Superior temporal gyrus (tissue), 1 donor: ENCODE results near the gene LRFN4.
"Not testable (repeated sequence)": the region's sequence is repeated elsewhere in the genome, so short reads cannot be mapped to it uniquely, and the experiment has no call there.

Source experiments
- DNase-seq: peaks from one replicate; pipeline ENCODE4 v3.0.0-alpha.2; 2016; ENCODE audit errors: extremely low spot score

The LRFN4 gene

GRCh38 chr11:66856496-66857233, at the start of gene LRFN4:
Gene LRFN4, plus strand, starts transcription at chr11:66857064. Its CDS starts 681 bp downstream, at chr11:66857745.
- DNase-seq = peak; percentile 74

DNA sequence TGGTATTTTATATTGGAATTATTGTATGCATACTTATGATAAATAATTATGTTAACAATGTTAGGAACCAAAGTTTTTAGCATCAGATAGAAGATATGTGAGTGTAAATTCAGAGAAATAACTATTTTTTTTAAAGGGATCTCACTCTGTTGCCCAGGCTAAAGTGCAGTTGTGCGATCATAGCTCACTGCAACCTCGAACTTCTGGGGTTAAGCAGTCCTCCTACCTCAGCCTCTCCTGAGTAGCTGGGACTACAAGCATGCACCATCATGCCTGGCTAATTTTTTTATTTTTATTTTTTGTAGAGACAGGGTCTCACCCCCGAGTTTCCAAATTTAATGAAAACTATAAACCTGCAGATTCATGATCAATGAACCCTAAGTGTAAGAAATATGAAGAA, 47.3 kb upstream of the LRFN4 start:
- no peak for DNase-seq

GRCh38 chr11:66810576-66811185, 46.2 kb upstream of the LRFN4 start:
- DNase-seq = no peak

- no peak for DNase-seq
These were observed 42.2 kb upstream of the LRFN4 start for GRCh38 chr11:66814678-66815077.

GRCh38 chr11:66815646-66816045, 41.2 kb upstream of the LRFN4 start:
- DNase-seq = no peak

DNA sequence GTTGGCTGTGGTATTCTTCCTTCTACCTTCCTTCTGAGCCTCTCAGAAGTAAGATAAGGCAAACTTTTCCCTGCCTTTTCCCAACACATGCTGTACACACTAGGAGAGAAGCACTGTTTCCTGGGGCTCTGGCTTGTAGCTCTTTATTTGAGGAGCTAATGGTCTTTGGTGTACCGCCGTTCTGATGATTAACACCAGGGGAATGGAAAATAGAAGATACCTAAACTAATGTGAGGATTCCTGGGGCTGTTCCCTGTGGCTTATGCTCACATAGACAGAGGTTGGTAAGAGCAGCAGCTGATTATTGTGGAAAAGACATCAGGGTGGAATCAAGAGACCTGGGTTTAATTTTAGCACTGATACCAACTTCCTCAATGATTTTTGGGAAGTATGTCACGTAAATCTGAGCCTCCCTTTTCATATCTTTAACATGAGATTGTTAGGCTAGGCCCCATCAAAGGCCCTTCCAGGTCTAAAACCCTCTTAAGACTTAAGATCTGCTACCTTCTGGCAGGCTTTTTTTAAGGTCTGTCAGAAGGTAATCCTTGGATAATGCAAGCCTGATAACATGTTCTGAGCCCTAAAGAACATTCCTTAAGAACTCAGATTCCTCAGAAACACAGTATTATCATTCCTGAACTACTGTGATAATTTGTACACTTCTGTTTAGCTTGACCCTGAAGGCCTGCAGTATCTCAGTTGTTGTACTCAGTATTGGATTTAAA, 38.5 kb upstream of the LRFN4 start:
- no peak for DNase-seq

GRCh38 chr11:66820381-66820780, 36.5 kb upstream of the LRFN4 start:
- no peak for DNase-seq

- DNase-seq = no peak
These were observed 36.0 kb upstream of the LRFN4 start for GRCh38 chr11:66820901-66821300.

- DNase-seq = no peak
These were observed 33.2 kb upstream of the LRFN4 start for GRCh38 chr11:66823700-66824099.

DNA sequence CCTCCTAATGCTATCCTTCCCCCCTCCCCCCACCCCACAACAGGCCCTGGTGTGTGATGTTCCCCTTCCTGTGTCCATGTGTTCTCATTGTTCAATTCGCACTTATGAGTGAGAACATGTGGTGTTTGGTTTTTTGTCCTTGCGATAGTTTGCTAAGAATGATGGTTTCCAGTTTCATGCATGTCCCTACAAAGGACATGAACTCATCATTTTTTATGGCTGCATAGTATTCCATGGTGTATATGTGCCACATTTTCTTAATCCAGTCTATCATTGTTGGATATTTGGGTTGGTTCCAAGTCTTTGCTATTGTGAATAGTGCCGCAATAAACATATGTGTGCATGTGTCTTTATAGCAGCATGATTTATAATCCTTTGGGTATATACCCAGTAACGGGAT, 32.3 kb upstream of the LRFN4 start:
- not testable (repeated sequence) for DNase-seq

GRCh38 chr11:66834539-66834845, 22.4 kb upstream of the LRFN4 start:
- DNase-seq = no peak

DNA sequence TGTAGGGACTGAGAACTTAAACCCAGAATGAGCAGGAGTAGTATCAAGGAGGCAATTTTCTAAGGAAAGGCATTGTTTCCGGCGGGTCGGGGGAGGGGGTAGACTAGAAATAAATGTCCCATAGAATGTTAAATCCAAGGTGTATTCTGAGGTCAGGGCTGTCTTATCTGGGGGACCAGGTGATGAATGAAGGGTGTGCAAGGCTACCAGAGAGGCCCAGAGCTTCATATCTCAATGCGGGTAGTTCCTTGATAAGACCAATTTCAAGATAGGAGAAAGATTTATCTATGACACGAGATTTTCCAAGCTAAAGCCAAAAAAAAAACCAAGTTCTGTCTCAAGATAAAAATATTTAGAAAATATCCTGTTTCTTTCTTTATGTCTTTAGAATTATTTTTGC, 21.9 kb upstream of the LRFN4 start:
- DNase-seq = no peak

DNA sequence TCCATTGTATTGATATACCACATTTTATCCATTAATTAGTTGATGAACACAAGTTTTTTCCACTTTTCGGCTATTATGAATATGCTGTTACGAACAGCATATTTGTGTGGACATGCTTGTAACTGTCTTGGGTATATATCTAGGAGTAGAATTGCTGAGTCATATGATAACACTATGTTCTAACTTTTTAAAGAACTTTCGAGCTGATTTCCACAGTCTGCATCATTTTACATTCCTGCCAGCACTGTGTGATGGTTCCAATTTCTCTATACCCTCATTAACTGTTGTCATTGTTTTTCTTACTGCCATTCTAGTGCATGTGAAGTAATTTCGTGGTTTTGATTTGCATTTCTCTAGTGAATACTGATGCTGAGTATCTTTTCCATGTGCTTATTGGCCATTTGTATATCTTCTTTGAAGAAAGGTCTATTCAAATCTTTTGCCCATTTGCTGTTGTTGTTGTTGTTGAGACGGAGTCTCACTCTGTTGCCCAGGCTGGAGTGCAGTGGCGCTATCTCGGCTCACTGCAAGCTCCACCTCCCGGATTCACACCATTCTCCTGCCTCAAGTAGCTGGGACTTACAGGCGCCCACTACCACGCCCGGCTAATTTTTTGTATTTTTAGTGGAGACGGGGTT, 21.0 kb upstream of the LRFN4 start:
- DNase-seq = no peak

GRCh38 chr11:66840317-66841091, 16.4 kb upstream of the LRFN4 start:
- no peak for DNase-seq

- DNase-seq = no peak
These were observed 15.0 kb upstream of the LRFN4 start for GRCh38 chr11:66841861-66842260.

DNA sequence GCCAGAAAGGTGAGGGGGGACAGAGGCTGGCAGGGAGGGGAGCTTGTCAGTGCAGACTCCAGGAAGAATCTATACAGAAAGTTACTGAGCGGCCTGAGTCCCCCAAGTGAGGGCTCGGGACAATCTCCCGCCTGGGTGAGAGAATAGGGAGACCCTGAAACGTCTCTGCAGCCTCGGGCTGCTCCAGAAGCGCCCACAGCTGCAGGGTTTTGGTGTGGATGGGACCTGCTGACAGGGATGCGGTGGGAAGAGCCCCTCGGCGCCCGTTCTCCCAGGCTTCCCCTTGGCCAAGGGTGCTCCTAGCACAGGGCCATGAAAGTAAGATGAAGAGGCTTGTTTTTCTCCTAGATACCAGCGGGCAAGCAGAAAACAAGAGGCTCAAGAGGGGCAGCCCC, 14.4 kb upstream of the LRFN4 start:
- no peak for DNase-seq

- DNase-seq = peak; percentile 85
These were observed 13.7 kb upstream of the LRFN4 start, which contains the start of gene RCE1 for GRCh38 chr11:66842896-66843775. Gene RCE1, plus strand, starts transcription at chr11:66843441. Its CDS starts 15 bp downstream, at chr11:66843456.

DNA sequence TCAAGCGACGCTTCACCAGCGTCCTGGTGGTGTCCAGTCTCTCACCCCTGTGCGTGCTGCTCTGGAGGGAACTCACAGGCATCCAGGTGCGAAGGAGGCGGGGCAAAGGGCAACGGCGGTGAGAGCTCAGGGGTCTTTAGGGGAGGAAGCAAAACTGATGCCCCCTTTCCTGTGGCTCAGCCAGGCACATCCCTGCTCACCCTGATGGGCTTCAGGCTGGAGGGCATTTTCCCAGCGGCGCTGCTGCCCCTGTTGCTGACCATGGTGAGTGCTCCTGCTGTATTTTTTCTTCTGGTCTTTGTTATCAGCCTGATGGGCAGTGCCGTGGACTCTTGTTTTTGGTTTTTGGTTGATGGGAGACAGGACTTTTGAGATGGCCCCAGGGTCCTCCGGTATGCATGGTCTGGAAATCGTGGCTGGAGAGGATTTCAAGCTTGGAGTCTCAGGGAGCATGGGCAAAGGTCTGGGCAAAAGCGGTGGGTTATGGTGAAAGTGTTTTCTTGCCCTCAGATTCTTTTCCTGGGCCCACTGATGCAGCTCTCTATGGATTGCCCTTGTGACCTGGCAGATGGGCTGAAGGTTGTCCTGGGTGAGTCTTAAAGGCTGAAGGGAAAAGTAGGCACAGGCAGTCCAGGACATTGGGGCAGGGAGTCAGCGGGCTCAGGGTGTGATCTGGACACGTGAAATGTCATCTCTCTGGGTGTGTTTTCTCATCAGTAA, 12.9 kb upstream of the LRFN4 start:
- DNase-seq = no peak

DNA sequence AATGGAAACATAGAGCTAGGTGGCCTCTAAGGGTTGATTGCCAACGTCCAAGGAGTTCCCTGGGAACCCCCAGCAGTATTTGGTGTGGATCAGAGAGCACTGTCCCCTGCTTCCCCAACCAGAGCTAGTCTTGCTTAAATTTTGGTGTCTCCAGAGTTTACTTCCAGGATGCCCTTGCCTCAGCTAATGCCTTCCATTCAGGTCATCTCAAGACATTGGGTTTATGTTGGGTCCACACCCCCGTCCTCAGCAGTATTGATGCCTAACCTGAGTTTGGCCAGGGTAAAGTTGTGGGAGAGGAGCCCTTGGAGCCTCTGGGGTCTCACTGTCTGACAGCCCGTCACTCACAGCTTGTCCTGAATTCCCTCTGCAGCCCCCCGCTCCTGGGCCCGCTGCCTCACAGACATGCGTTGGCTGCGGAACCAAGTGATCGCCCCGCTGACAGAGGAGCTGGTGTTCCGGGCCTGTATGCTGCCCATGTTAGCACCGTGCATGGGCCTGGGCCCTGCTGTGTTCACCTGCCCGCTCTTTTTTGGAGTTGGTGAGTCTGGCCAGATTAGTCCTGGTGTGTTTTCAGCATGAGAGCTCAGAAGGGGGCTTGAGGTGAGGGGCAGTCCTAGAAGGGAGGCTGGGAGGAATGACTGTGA, 12.2 kb upstream of the LRFN4 start:
- DNase-seq = no peak
